ENCODE results near the gene ZBP1.
A peak's percentile ranks its signal among the peaks of the same experiment; 100 is the strongest.

The ZBP1 gene, protein sequence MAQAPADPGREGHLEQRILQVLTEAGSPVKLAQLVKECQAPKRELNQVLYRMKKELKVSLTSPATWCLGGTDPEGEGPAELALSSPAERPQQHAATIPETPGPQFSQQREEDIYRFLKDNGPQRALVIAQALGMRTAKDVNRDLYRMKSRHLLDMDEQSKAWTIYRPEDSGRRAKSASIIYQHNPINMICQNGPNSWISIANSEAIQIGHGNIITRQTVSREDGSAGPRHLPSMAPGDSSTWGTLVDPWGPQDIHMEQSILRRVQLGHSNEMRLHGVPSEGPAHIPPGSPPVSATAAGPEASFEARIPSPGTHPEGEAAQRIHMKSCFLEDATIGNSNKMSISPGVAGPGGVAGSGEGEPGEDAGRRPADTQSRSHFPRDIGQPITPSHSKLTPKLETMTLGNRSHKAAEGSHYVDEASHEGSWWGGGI

DNA sequence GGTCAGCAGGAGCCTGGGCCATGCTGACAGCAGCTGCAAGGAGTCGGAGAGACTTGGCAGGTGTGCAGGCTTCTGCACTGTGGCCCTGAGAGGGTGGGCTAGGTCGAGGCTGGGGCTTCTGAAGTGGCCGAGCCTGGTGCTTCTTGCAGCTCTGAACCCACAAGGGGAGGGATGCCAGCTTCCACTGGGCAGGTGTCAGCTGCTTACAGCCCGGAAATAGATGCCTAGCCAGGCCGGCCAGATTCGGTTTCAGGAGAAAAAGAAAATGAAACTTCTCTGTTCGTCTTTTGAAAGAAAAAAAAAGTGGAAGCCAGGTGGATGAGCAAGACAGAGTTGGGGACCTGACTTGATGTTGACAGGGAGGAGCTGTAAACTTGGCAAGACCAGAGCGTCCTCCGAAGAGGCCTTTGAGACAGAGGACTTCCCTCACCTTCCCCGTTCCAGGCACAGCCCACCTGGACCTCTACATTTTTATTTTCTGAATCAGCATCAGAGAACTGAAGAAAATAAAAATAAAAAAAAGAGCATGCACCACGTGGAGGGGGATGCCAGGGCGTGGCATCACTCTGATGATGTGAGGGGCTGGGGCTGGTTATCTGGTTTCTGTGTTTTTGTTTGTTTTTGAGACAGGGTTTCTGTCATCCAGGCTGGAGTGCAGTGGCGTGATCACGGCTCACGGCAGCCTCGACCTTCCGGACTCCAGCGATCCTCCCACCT lies at the start of gene ZBP1:
ZBP1 (minus strand) TSS at position 153 of the 717 bp plus-strand sequence; CDS start at position 22, 131 bp downstream.
- Histone ChIP-seq H3K9me3 (ENCODE audit: control insufficient read depth in 2 of 2, low read length in 2 of 2) (peaks cover 0 to 2% of the 10 kb centered on the region in 2 donors), H3K36me3 (ENCODE audit: control insufficient read depth in 2 of 2, insufficient read depth in 2 of 2, low read length in 2 of 2) (no peaks in the 10 kb centered on the region), H3K4me1 (ENCODE audit: control insufficient read depth in 2 of 2, insufficient read depth in 2 of 2, low read length in 2 of 2) (peaks cover 27 to 30% of the 10 kb centered on the region in 2 donors), H3K9ac (ENCODE audit: low read depth in 1 of 2, low read length in 2 of 2) (peak within 1 kb of the TSS; percentile 46 to 54), H3K27ac (ENCODE audit: low read depth in 2 of 2, low read length in 2 of 2) (peak within 1 kb of the TSS; percentile 60 to 76), H3K4me3 (ENCODE audit: low read length in 2 of 2) (peak within 1 kb of the TSS; percentile 62 to 73), H3K27me3 (ENCODE audit: control insufficient read depth in 2 of 2, insufficient read depth in 2 of 2, low read length in 2 of 2) (no peaks in the 10 kb centered on the region)

DNA sequence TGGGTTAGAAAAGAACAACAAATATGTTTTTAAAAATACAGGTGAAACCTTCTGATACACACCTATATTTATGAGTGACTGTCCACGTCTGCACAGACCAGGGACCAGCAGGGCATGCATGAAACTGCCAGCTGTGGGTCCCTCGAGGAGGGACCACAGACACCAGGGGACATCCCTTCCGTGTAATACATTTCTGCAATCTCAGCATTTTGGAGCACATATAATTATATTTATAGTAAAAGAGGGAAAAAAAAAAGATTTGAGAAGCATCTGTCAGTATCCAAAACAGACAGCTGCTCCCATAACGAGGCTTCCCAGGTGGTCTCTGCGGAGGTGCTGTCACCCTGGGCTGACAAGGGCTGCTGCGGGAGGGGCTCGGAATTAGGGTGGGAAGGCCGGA lies 49.4 kb upstream of the ZBP1 start:
- Histone ChIP-seq H3K36me3 (ENCODE audit: control insufficient read depth in 2 of 2, insufficient read depth in 2 of 2, low read length in 2 of 2) (no peaks in the 10 kb centered on the region), H3K9ac (ENCODE audit: low read depth in 1 of 2, low read length in 2 of 2) (no peak overlapping the region), H3K27me3 (ENCODE audit: control insufficient read depth in 2 of 2, insufficient read depth in 2 of 2, low read length in 2 of 2) (no peaks in the 10 kb centered on the region), H3K4me1 (ENCODE audit: control insufficient read depth in 2 of 2, insufficient read depth in 2 of 2, low read length in 2 of 2) (peaks cover 0 to 8% of the 10 kb centered on the region in 2 donors), H3K27ac (ENCODE audit: low read depth in 2 of 2, low read length in 2 of 2) (no peak overlapping the region), H3K9me3 (ENCODE audit: control insufficient read depth in 2 of 2, low read length in 2 of 2) (no peaks in the 10 kb centered on the region), H3K4me3 (ENCODE audit: low read length in 2 of 2) (no peak overlapping the region)

DNA sequence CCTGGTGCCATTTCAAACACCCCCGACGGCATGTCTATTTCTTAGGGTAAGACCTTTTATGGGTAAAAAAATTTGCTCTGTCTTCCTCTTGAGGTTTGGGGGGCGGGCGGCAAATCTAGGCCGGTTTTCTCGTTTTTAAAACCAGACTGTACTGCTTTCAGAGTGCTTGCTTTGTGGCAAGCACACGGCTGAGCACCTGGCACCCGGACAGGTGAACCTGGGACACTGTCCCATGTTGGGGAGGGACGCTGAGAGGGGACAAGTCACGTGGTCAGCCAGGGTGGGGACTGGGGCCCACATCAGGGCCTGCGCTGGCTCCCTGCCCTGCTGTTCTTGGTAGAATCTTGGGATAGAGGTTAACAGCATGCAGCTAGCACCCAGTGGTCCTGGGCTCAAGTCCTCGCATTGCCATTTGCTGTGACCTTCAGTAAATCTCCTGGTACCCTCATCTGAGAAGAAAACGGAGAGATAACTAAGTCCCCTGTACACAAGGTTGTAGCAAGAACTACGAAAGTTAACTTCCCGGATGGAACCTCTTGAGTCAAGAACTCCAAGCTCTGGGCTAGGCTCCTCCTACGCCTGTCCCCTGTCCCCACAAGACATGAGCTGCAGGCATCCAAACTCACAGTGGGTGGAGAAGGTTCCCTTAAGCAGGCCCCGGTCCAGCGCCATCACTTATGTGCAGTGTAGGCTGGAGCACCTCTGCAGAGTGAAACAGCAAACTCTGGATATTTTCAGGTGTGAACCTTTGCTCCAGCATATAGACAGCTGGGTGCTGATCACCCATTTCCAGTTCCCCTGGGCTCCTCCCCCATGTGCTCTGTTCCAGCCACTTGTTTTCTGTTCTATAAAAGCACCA lies 47.9 kb upstream of the ZBP1 start:
- H3K36me3 ChIP-seq (ENCODE audit: control insufficient read depth in 2 of 2, insufficient read depth in 2 of 2, low read length in 2 of 2), result no peaks in the 10 kb centered on the region
- H3K9me3 ChIP-seq (ENCODE audit: control insufficient read depth in 2 of 2, low read length in 2 of 2), result no peaks in the 10 kb centered on the region
- no peak overlapping the region for H3K27ac ChIP-seq (ENCODE audit: low read depth in 2 of 2, low read length in 2 of 2)
- H3K4me1 ChIP-seq (ENCODE audit: control insufficient read depth in 2 of 2, insufficient read depth in 2 of 2, low read length in 2 of 2), result peaks cover 0 to 8% of the 10 kb centered on the region in 2 donors
- H3K27me3 ChIP-seq (ENCODE audit: control insufficient read depth in 2 of 2, insufficient read depth in 2 of 2, low read length in 2 of 2), result no peaks in the 10 kb centered on the region
- no peak overlapping the region for H3K9ac ChIP-seq (ENCODE audit: low read depth in 1 of 2, low read length in 2 of 2)
- H3K4me3 ChIP-seq (ENCODE audit: low read length in 2 of 2), result no peak overlapping the region

DNA sequence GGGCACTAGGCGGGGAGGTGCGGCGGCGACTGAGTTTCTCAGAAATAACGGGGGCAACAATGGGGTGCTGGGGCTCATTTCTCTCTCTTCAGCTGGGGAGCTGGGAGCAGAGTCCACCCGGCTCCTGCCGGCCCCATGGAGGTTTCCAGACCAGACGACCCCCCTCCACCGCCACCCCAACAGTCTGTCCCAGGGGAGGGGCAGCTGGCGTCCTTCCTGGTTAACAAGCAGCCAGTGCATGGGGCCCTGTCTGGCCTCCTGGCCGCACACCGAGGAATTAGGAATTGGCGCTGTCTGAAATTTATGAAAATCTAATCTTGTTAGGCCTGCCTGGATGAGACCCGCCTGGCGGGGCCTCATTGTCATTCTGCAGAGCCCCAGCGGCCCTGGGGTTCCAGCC lies 47.2 kb upstream of the ZBP1 start:
- H3K9me3 ChIP-seq (ENCODE audit: control insufficient read depth in 2 of 2, low read length in 2 of 2), result no peaks in the 10 kb centered on the region
- H3K9ac ChIP-seq (ENCODE audit: low read depth in 1 of 2, low read length in 2 of 2), result no peak overlapping the region
- H3K36me3 ChIP-seq (ENCODE audit: control insufficient read depth in 2 of 2, insufficient read depth in 2 of 2, low read length in 2 of 2), result no peaks in the 10 kb centered on the region
- peaks cover 0 to 8% of the 10 kb centered on the region in 2 donors for H3K4me1 ChIP-seq (ENCODE audit: control insufficient read depth in 2 of 2, insufficient read depth in 2 of 2, low read length in 2 of 2)
- H3K27me3 ChIP-seq (ENCODE audit: control insufficient read depth in 2 of 2, insufficient read depth in 2 of 2, low read length in 2 of 2), result no peaks in the 10 kb centered on the region
- H3K4me3 ChIP-seq (ENCODE audit: low read length in 2 of 2), result no peak overlapping the region
- no peak overlapping the region for H3K27ac ChIP-seq (ENCODE audit: low read depth in 2 of 2, low read length in 2 of 2)

DNA sequence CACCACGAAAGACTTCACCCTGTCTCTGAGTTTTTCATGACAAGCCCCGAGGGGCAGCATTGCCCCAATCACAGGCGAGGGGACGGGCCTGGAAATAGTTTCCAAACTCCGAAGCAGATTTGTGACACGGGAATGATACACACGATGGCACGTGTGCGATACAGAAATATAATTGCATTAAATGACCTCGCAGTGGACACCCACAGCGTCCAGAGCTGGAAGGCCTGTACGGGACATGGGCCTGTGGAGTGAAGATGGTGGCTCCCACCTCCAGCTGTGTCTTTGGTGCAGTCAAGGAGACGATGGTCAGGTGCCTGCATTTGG lies 46.6 kb upstream of the ZBP1 start:
- Histone ChIP-seq H3K27me3 (ENCODE audit: control insufficient read depth in 2 of 2, insufficient read depth in 2 of 2, low read length in 2 of 2) (no peaks in the 10 kb centered on the region), H3K4me3 (ENCODE audit: low read length in 2 of 2) (no peak overlapping the region), H3K4me1 (ENCODE audit: control insufficient read depth in 2 of 2, insufficient read depth in 2 of 2, low read length in 2 of 2) (peaks cover 0 to 8% of the 10 kb centered on the region in 2 donors), H3K9me3 (ENCODE audit: control insufficient read depth in 2 of 2, low read length in 2 of 2) (no peaks in the 10 kb centered on the region), H3K36me3 (ENCODE audit: control insufficient read depth in 2 of 2, insufficient read depth in 2 of 2, low read length in 2 of 2) (no peaks in the 10 kb centered on the region), H3K9ac (ENCODE audit: low read depth in 1 of 2, low read length in 2 of 2) (no peak overlapping the region), H3K27ac (ENCODE audit: low read depth in 2 of 2, low read length in 2 of 2) (no peak overlapping the region)

DNA sequence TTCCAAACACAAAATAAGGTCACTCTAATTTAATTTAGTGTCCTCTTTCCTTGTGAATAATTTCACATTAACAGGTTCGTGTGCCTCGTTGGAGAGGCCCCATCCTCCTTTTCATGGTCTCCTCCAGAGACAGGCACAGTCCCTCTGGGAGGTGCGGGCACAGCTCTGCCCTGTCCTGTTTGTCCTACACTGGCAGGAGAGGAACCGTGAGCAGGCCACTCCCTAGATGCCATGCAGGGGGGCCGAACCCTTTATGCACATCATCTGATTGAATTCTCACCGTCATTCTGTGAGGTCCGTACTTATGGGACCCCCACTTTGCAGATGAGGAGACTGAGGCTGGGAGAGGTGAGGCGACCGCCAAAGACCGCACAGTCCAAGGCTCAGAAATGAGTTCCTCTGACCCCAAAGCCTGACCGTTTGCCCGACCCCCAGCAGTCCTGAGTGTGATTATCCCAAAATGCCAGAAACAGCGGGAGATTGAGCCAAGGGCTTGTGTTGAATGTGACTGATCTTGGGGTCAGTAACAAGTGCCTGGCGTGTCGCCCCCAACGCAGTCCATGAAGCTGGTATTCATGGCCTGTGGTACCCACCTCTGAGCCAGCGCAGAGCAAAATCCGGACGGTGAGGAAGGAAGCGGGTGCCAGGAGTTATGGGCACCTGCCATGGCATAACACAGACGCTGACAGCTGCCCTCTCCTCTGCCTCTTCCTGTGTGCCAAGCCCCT lies 46.0 kb upstream of the ZBP1 start:
- Histone ChIP-seq H3K4me1 (ENCODE audit: control insufficient read depth in 2 of 2, insufficient read depth in 2 of 2, low read length in 2 of 2) (peaks cover 0 to 8% of the 10 kb centered on the region in 2 donors), H3K9ac (ENCODE audit: low read depth in 1 of 2, low read length in 2 of 2) (no peak overlapping the region), H3K36me3 (ENCODE audit: control insufficient read depth in 2 of 2, insufficient read depth in 2 of 2, low read length in 2 of 2) (no peaks in the 10 kb centered on the region)

DNA sequence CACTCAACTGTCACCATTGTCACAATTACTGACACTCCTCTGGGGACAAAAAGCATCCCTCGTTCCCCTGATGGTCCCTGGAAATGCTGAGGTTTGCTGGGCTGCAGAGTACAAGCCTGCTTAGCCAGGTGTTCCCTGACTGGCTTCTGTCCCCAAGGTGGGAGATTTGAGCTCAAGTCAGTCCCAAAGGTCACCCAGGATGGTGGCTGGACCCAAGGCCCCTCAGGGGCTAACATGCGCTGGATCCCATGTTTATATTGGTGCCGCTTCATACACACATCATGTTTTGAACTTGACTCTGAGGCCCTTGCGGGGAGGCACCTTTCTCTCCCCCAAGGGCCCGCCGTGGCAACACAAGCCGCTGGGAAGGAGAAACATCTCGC lies 45.4 kb upstream of the ZBP1 start:
- Histone ChIP-seq H3K4me1 (ENCODE audit: control insufficient read depth in 2 of 2, insufficient read depth in 2 of 2, low read length in 2 of 2) (peaks cover 0 to 8% of the 10 kb centered on the region in 2 donors), H3K4me3 (ENCODE audit: low read length in 2 of 2) (no peak overlapping the region), H3K9me3 (ENCODE audit: control insufficient read depth in 2 of 2, low read length in 2 of 2) (no peaks in the 10 kb centered on the region), H3K27ac (ENCODE audit: low read depth in 2 of 2, low read length in 2 of 2) (no peak overlapping the region), H3K27me3 (ENCODE audit: control insufficient read depth in 2 of 2, insufficient read depth in 2 of 2, low read length in 2 of 2) (no peaks in the 10 kb centered on the region), H3K36me3 (ENCODE audit: control insufficient read depth in 2 of 2, insufficient read depth in 2 of 2, low read length in 2 of 2) (no peaks in the 10 kb centered on the region), H3K9ac (ENCODE audit: low read depth in 1 of 2, low read length in 2 of 2) (no peak overlapping the region)

More for the DNA sequence above, 46.0 kb upstream of the ZBP1 start:
- no peak overlapping the region for H3K27ac ChIP-seq (ENCODE audit: low read depth in 2 of 2, low read length in 2 of 2)
- H3K4me3 ChIP-seq (ENCODE audit: low read length in 2 of 2), result no peak overlapping the region
- H3K9me3 ChIP-seq (ENCODE audit: control insufficient read depth in 2 of 2, low read length in 2 of 2), result no peaks in the 10 kb centered on the region
- H3K27me3 ChIP-seq (ENCODE audit: control insufficient read depth in 2 of 2, insufficient read depth in 2 of 2, low read length in 2 of 2), result no peaks in the 10 kb centered on the region

DNA sequence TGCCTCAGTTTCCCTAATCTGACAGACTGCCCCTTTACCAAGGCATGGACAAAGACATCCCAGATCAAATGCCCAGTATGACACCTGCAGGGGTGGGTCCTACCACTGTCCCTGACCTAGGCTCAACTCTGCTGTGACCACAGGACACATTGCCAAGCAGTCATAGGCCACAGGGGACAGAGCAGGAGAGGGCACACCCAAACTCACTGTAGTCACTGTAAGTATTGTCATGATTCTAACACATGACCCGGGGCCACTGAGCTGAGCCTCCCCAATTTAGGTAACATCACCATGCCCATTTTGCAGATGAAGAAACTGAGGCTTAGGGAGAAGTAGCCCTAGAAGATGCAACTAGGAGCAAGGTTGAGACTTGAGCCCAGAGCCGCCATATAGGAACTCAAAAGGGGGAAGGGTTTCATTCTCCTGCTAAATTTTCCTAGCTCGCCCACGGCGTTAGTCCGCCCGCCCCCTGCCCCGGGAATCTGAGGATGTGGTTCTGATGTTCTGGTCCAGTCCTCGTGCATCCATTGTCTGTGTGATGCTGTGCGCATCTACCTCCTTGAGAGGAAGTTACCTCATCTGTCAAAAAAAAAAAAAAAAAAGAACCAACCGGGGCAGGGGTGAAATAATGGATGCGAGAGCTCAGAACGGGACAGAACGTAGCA lies 44.8 kb upstream of the ZBP1 start:
- Histone ChIP-seq H3K27ac (ENCODE audit: low read depth in 2 of 2, low read length in 2 of 2) (no peak overlapping the region), H3K4me1 (ENCODE audit: control insufficient read depth in 2 of 2, insufficient read depth in 2 of 2, low read length in 2 of 2) (peaks cover 0 to 8% of the 10 kb centered on the region in 2 donors)

DNA sequence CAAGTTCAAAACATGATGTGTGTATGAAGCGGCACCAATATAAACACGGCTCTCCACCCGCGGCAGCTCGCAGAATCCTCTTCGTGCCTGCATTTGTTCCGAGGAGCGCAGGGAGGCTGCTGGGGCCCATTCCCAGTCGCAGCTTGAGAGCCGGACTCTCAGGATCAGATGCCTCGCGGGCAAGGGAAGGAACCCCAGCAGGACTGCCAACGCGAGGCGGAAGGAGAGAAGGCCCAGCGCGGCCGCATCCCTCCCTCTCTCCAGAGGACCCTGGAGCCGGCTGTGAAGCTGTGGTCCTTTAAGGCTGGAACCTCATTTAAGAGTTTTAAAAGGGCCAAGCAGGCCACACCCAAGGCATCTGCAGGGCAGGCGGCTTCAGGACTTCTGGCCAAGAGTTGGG lies 44.2 kb upstream of the ZBP1 start:
- Histone ChIP-seq H3K36me3 (ENCODE audit: control insufficient read depth in 2 of 2, insufficient read depth in 2 of 2, low read length in 2 of 2) (no peaks in the 10 kb centered on the region), H3K4me3 (ENCODE audit: low read length in 2 of 2) (no peak overlapping the region), H3K9me3 (ENCODE audit: control insufficient read depth in 2 of 2, low read length in 2 of 2) (no peaks in the 10 kb centered on the region), H3K9ac (ENCODE audit: low read depth in 1 of 2, low read length in 2 of 2) (no peak overlapping the region), H3K27me3 (ENCODE audit: control insufficient read depth in 2 of 2, insufficient read depth in 2 of 2, low read length in 2 of 2) (no peaks in the 10 kb centered on the region), H3K4me1 (ENCODE audit: control insufficient read depth in 2 of 2, insufficient read depth in 2 of 2, low read length in 2 of 2) (peaks cover 0 to 8% of the 10 kb centered on the region in 2 donors), H3K27ac (ENCODE audit: low read depth in 2 of 2, low read length in 2 of 2) (no peak overlapping the region)

More for the DNA sequence above, 44.8 kb upstream of the ZBP1 start:
- Histone ChIP-seq H3K9ac (ENCODE audit: low read depth in 1 of 2, low read length in 2 of 2) (no peak overlapping the region), H3K9me3 (ENCODE audit: control insufficient read depth in 2 of 2, low read length in 2 of 2) (no peaks in the 10 kb centered on the region), H3K27me3 (ENCODE audit: control insufficient read depth in 2 of 2, insufficient read depth in 2 of 2, low read length in 2 of 2) (no peaks in the 10 kb centered on the region), H3K4me3 (ENCODE audit: low read length in 2 of 2) (no peak overlapping the region), H3K36me3 (ENCODE audit: control insufficient read depth in 2 of 2, insufficient read depth in 2 of 2, low read length in 2 of 2) (no peaks in the 10 kb centered on the region)
